Activated CD4-positive, alpha-beta T cell treated with anti-CD3 and anti-CD28 coated beads, Interleukin-2, amount 50 U/mL, for 4 hours (primary cell): Measurements from ENCODE around the gene NCOA1.
"Not testable (repeated sequence)": the region's sequence is repeated elsewhere in the genome, so short reads cannot be mapped to it uniquely, and the experiment has no call there.

ENCODE experiments used
- DNase-seq, 2 experiments: peaks; one replicate each; pipeline ENCODE4 v3.0.0-alpha.2; 2020

NCOA1 gene

GRCh38 chr2:24586955-24587354 is 95.9 kb downstream of the NCOA1 start:
- no peak for DNase-seq

GRCh38 chr2:24588294-24588693 is 97.2 kb downstream of the NCOA1 start:
- no peak for DNase-seq

GRCh38 chr2:24592441-24593100 is 101.5 kb downstream of the NCOA1 start:
- no peak for DNase-seq

DNA sequence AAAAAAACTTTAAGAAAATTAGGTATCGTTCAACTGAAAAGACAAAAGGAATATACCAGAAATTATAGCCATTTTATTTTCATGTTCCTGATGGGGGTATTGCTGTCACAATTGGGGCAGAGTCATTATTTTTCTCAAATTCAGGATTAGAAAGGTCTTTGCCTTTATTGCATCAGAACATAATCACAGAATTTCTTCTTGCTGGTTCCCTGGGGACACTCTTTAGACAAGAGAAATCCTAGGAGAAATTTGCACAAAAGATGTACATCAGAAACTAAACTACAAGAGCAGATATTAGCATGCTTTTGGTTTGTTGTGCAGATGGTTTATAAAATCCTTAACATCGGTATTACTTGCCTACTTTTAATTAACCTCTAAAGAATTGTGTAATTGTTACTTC is 103.2 kb downstream of the NCOA1 start:
- DNase-seq = no peak

- DNase-seq = no peak
These were observed 106.3 kb downstream of the NCOA1 start for GRCh38 chr2:24597181-24597870.

DNA sequence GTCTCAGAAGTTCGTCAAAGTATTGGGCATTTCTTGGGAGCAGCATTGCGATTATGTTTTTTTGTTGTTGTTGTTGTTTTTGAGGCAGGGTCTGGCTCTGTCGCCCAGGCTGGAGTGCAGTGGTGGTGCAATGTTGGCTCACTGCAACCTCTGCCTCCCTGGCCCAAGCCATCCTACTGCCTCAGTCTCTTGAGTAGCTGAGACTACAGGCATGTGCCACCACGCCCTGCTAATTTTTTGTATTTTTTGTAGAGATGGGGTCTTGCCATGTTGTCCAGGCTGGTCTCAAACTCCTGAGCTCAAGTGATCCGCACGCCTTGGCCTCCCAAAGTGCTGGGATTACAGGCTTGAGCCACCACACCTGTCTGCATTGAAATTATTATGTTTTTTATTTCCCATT is 109.1 kb downstream of the NCOA1 start:
- not testable (repeated sequence) for DNase-seq

- DNase-seq = no peak
These were observed 120.6 kb downstream of the NCOA1 start for GRCh38 chr2:24611631-24612030.

- DNase-seq = no peak
These were observed 122.2 kb downstream of the NCOA1 start for GRCh38 chr2:24613154-24613814.

- DNase-seq = no peak
These were observed 125.6 kb downstream of the NCOA1 start for GRCh38 chr2:24616616-24617015.

DNA sequence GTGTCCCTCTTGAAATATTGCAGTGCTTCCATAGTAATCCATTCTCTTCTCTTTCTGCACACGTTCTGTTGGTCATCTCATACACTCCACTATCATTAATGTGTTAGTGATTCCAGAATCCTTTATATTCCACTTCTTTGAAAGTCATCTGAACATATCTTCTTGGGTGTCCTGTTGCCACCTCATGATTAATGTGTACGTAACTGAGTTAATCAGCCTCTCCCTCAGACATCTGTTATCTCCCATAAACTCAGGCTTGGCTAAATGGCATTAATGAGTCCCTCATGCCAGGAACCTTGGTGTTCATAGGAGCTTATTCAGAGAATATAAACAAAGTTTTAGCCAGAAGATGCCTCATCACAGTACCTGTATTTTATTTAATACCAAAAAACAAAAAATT is 126.4 kb downstream of the NCOA1 start:
- no peak for DNase-seq

DNA sequence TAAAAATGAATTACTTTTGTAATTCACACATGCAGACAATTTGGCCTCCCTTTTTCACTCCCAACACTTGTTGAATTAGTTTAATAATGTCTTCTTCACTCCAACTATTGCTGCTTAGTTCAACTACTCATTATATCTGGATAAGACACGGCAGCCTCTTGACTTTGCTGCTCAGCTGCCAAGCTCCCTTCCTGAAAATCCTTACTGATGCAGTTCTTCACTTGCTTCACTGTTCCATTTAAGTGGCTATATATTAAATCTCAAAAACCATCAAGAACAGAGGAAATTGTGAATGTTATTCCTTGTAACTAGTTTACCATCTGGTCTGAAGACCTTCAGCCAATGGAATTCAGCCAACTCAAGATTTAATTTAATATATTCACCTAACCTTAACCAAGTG is 127.1 kb downstream of the NCOA1 start:
- DNase-seq = no peak

GRCh38 chr2:24618680-24619079 is 127.6 kb downstream of the NCOA1 start:
- DNase-seq = no peak

DNA sequence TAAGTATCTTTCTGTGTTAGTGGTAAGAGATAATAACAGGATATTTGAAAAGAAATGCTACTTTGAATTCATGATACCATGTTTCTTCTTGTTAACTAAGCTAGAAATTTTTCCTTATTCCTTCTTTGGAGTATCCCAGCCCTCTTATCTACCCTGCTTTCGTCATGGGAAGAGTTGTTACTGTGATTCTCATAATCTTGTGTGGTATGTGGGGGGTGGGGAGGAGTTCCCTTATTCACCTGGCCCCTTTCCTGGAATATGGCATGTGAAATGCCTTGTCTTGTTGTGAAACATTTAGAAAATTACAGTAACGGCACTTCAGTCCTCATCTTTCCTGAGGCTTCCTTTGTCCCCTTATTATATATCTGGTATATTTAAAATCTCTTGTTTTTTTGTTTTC is 129.9 kb downstream of the NCOA1 start:
- no peak for DNase-seq

DNA sequence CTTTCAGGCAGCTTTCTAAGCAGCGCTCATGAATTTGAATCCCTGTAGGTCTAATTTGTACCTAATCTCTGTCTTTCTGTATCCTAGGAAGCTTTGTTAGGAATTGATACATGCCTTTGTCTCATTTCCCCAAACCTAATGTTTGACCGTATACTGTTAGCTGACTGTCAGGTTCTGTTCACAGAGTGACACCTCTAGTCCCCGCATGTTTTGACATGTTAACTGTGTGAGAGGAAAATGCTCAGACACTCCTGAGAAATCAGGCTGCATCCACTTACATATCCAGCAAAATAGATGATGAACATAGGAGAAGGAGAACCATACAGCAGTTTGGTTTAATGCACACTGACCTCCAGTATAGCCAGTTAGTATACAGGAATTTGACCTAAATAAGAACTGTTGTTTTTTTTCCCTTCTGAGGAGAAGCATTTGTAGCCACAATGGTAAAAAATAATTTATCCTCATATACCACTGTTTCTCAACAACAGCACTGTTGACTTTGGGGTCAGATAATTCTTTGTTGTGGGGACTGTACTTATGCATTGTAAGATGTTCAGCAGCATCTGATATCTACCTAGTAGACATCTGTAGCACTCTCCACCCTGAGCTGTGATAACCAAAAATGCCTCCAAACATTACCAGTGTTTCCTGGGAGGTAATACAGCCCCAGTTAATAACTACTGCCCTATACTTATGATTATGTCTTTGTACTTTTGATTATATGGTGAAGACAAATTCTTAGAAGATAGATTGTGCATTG is 130.9 kb downstream of the NCOA1 start:
- no peak for DNase-seq

- no peak for DNase-seq
These were observed 132.5 kb downstream of the NCOA1 start for GRCh38 chr2:24623535-24623934.

GRCh38 chr2:24625728-24626127 is 134.7 kb downstream of the NCOA1 start:
- DNase-seq = no peak

- no peak for DNase-seq
These were observed 135.1 kb downstream of the NCOA1 start for GRCh38 chr2:24626131-24626530.

DNA sequence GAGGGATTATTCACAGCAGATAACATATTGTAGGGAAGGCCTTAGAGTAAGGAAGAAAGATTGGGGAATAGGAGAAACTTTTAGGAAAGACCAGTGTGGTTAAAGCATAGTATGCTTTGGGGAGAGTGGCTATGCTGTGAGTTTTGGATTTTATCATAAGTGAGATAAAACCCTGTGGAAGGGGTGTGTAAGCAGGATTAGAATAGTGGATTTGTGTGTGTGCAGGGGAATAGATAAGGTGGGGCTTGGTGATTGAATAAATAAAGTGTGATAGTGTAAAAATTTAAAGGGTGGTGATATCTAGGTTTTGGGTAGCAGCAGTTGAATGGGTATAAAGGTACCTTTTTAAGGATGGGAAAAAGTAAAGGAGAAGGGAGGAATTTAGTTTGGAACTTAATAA is 137.7 kb downstream of the NCOA1 start:
- DNase-seq = no peak

DNA sequence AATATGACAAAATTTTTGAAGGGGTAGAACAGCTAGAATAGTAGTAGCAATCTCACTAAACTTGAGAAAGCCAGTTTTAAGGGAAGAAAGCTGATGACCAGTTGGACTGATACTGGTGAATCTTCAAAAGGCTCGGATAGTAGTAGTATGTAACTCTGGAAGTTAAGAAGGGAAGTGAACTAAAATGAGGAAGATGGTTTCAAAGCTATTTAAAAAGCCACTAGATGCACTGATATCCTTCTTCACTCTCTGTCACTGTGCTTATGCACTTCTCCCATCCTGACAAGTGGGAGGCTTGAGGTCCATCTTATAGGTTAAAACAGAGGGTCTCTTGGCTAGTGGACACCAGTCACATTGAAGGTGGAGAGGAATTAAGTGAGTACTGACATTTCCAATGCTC is 141.1 kb downstream of the NCOA1 start:
- DNase-seq = no peak

GRCh38 chr2:24635181-24635580 is 144.1 kb downstream of the NCOA1 start:
- DNase-seq = no peak

DNA sequence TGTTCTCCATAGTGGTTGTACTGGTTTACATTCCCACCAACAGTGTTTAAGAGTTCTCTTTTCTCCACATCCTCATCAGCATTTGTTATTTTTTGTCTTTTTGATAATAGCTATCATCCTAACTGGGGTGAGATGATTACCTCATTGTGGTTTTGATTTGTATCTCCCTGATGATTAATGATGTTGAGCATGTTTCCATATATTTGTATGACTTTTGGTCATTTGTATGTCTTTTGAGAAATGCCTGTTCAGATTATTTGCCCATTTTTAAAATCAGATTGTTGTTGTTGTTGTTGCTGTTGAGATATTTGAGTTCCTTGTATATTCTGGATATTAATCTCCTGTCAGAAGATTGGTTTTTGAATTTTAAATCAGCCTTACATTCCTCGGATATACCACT is 147.5 kb downstream of the NCOA1 start:
- DNase-seq = no peak

- no peak for DNase-seq
These were observed 151.3 kb downstream of the NCOA1 start for GRCh38 chr2:24642351-24642750.

- no peak for DNase-seq
These were observed 152.0 kb downstream of the NCOA1 start for GRCh38 chr2:24643051-24643450.

- no peak for DNase-seq
These were observed 153.0 kb downstream of the NCOA1 start for GRCh38 chr2:24644032-24644431.
